H1 (cell line): Measurements from ENCODE around the gene MYBPHL. TPM values are rescaled to one million over a fixed set of nuclear protein-coding genes. Genes with fewer than 3 reads are reported as not detected.

Experiments
- FOSL1 ChIP-seq: IDR thresholded peaks from 2 replicates; pipeline ENCODE4 v1.6.1; 2011; ENCODE audit warnings: mild to moderate bottlenecking, low read depth, low read length, moderate library complexity; ENCODE audit not compliant: insufficient read depth
- polyA plus RNA-seq, 7 experiments: library from polyadenylated mRNA; depleted of rRNA in 3 of 7; stranded (reverse) in 5 of 7; unstranded in 2 of 7; fragments of >200 nt in 5 of 7; fragments of 200-250 nt in 2 of 7; gene quantifications; 1 replicate in 5 of 7; 2 replicates in 1 of 7; 4 replicates in 1 of 7; pipeline versions ENCODE4 v1.2.1 to v1.2.3, GENCODE V29; 2011 to 2013; ENCODE audit warnings: missing spikeins in 2 of 7, mixed read lengths in 2 of 7
- total RNA-seq: library from RNA; stranded (reverse); fragmentation: NEBNext Ultra II Directional; extraction: Animal tissue kit (Norgen Biotek cat#: 25700); gene quantifications from 2 replicates; pipeline ENCODE4 v1.2.1, GENCODE V29; 2021

The MYBPHL gene
- total and polyA plus RNA-seq, 2 of the 8 experiments (the other 6 are each of a cell fraction or from before 2014, with no cell fraction given): 0.24 to 0.30 TPM

GRCh38 chr1:109263234-109263596 lies 43.6 kb downstream of the MYBPHL start (continued):
- TF ChIP-seq FOSL1: no peak
